IMR-90 (cell line): ENCODE results near the gene ARID3C. TPM values are rescaled to one million over a fixed set of nuclear protein-coding genes. Genes with fewer than 3 reads are reported as not detected.

Experiments used
- ATAC-seq: fragments of 200-7000 bp; cut with Tn5 transposase; 2 replicates; pipeline ENCODE4 v1.9.1; 2020; ENCODE audit warnings: low read depth, mild to moderate bottlenecking, moderate library complexity
- BruUV-seq: library from RNA; stranded (reverse); fragments of 400-500 nt; replicated peaks from 2 replicates; lab custom pipeline; 2021; lab: Mats Ljungman, UMichigan
- CTCF ChIA-PET: fragments of 300-600 bp; formaldehyde crosslinking; extraction: SDS; loops from one replicate; lab custom pipeline; 2021; ENCODE audit warnings: antibody characterized with exemption; lab: Yijun Ruan, JAX
- POLR2A ChIA-PET: fragments of 300-600 bp; sonication (Branson Sonifier 250); formaldehyde crosslinking; loops from one replicate; lab custom pipeline; 2022; ENCODE audit warnings: antibody characterized with exemption; ENCODE audit not compliant: unreplicated experiment; lab: Charles Lee
- DNase-seq: peaks from one replicate; pipeline ENCODE4 v3.0.0; 2013
- H2AFZ ChIP-seq: replicated peaks from 2 replicates; pipeline ENCODE3; 2013; ENCODE audit warnings: low read length, mild to moderate bottlenecking; ENCODE audit not compliant: poor library complexity
- H2AK5ac ChIP-seq: 2 replicates; pipeline ENCODE4 v1.6.1; 2013; ENCODE audit warnings: low read depth, low read length, inconsistent platforms
- H2AK9ac ChIP-seq: replicated peaks from 2 replicates; pipeline ENCODE3; 2013; ENCODE audit warnings: mild to moderate bottlenecking, low read depth, low read length, moderate library complexity; ENCODE audit not compliant: poor library complexity
- H2BK120ac ChIP-seq: 2 replicates; pipeline ENCODE4 v1.6.1; 2013; ENCODE audit warnings: low read depth, low read length, inconsistent platforms
- H2BK15ac ChIP-seq: 3 replicates; pipeline ENCODE4 v1.6.1; 2013; ENCODE audit warnings: low read depth, low read length, inconsistent platforms
- H2BK20ac ChIP-seq: 2 replicates; pipeline ENCODE4 v1.6.1; 2013; ENCODE audit warnings: low read depth, mild to moderate bottlenecking, inconsistent platforms, low read length, moderate library complexity
- H2BK5ac ChIP-seq: 2 replicates; pipeline ENCODE4 v1.6.1; 2013; ENCODE audit warnings: mild to moderate bottlenecking, low read depth, low read length, inconsistent platforms; ENCODE audit not compliant: poor library complexity, severe bottlenecking
- H3K14ac ChIP-seq: replicated peaks from 2 replicates; pipeline ENCODE4 v1.6.1; 2013; ENCODE audit warnings: low read depth, low read length, inconsistent platforms
- H3K18ac ChIP-seq: 2 replicates; pipeline ENCODE4 v1.6.1; 2013; ENCODE audit warnings: low read depth, low read length, control low read depth
- H3K23ac ChIP-seq: 2 replicates; pipeline ENCODE4 v1.6.1; 2013; ENCODE audit warnings: low read depth, low read length, inconsistent platforms
- H3K27ac ChIP-seq: 2 replicates; pipeline ENCODE4 v1.5.1; 2013; ENCODE audit warnings: mild to moderate bottlenecking, control low read depth, low read length; ENCODE audit not compliant: insufficient read depth
- H3K27me3 ChIP-seq: 2 replicates; pipeline ENCODE4 v1.6.1; 2013; ENCODE audit warnings: low read length; ENCODE audit not compliant: control insufficient read depth, insufficient read depth
- H3K36me3 ChIP-seq: 2 replicates; pipeline ENCODE4 v1.6.1; 2013; ENCODE audit warnings: low read length, mixed read lengths; ENCODE audit not compliant: control insufficient read depth, insufficient read depth
- H3K4ac ChIP-seq: 2 replicates; pipeline ENCODE4 v1.6.1; 2013; ENCODE audit warnings: low read depth, low read length, inconsistent platforms
- H3K4me1 ChIP-seq: 2 replicates; pipeline ENCODE4 v1.6.1; 2013; ENCODE audit warnings: low read length, mixed read lengths; ENCODE audit not compliant: control insufficient read depth, insufficient read depth
- H3K4me2 ChIP-seq: 2 replicates; pipeline ENCODE4 v1.6.1; 2013; ENCODE audit warnings: low read depth, mild to moderate bottlenecking, control low read depth, low read length, moderate library complexity
- H3K4me3 ChIP-seq: 2 replicates; pipeline ENCODE4 v1.5.1; 2013; ENCODE audit warnings: low read depth, mild to moderate bottlenecking, control low read depth, low read length, moderate library complexity; ENCODE audit not compliant: insufficient read depth
- H3K56ac ChIP-seq: 2 replicates; pipeline ENCODE4 v1.6.1; 2013; ENCODE audit warnings: low read length, inconsistent platforms; ENCODE audit not compliant: insufficient read depth; ENCODE audit errors: extremely low read depth
- H3K79me1 ChIP-seq, 2 experiments: 2 replicates each; pipeline ENCODE4 v1.6.1; 2013; ENCODE audit warnings: low read length in 2 of 2, inconsistent platforms in 1 of 2, low read depth in 1 of 2
- H3K9ac ChIP-seq: 2 replicates; pipeline ENCODE4 v1.6.1; 2013; ENCODE audit warnings: low read depth, low read length, control low read depth
- H3K9me1 ChIP-seq: 2 replicates; pipeline ENCODE4 v1.6.1; 2013; ENCODE audit warnings: low read length, inconsistent platforms; ENCODE audit not compliant: insufficient read depth
- H3K9me3 ChIP-seq: 2 replicates; pipeline ENCODE4 v1.6.1; 2013; ENCODE audit warnings: low read length; ENCODE audit not compliant: control insufficient read depth, insufficient read depth
- H4K20me1 ChIP-seq: 2 replicates; pipeline ENCODE4 v1.6.1; 2013; ENCODE audit warnings: low read length, inconsistent platforms; ENCODE audit not compliant: insufficient read depth
- H4K5ac ChIP-seq: 2 replicates; pipeline ENCODE4 v1.6.1; 2013; ENCODE audit warnings: mild to moderate bottlenecking, low read depth, low read length, control low read depth
- H4K8ac ChIP-seq, 2 experiments: 2 replicates each; pipeline ENCODE4 v1.6.1; 2013; ENCODE audit warnings: low read depth in 2 of 2, low read length in 2 of 2, control low read depth in 1 of 2, inconsistent platforms in 1 of 2
- H4K91ac ChIP-seq: 2 replicates; pipeline ENCODE4 v1.6.1; 2013; ENCODE audit warnings: low read depth, low read length, inconsistent platforms; ENCODE audit not compliant: insufficient read depth
- CEBPB ChIP-seq: IDR thresholded peaks from 2 replicates; pipeline ENCODE4 v1.6.1; 2012; ENCODE audit warnings: low read depth, low read length, improper control_type of control experiment
- MAFK ChIP-seq: IDR thresholded peaks from 2 replicates; pipeline ENCODE4 v1.6.1; 2012; ENCODE audit warnings: low read depth, low read length, improper control_type of control experiment
- MXI1 ChIP-seq: IDR thresholded peaks from 2 replicates; pipeline ENCODE4 v1.6.1; 2012; ENCODE audit warnings: low read depth, mild to moderate bottlenecking, low read length, moderate library complexity, borderline replicate concordance
- NFE2L2 ChIP-seq: fragments of 150-350 bp; IDR thresholded peaks from 2 replicates; pipeline ENCODE4 v1.6.1; 2016; ENCODE audit warnings: low read depth, mild to moderate bottlenecking, low read length
- POLR2A ChIP-seq: IDR thresholded peaks from 2 replicates; pipeline ENCODE4 v1.6.1; 2012; ENCODE audit warnings: mild to moderate bottlenecking, low read depth, low read length
- RCOR1 ChIP-seq: IDR thresholded peaks from 2 replicates; pipeline ENCODE4 v1.6.1; 2012; ENCODE audit warnings: mild to moderate bottlenecking, low read length, improper control_type of control experiment; ENCODE audit not compliant: insufficient replicate concordance
- SMC3 ChIP-seq: fragments of 150-350 bp; IDR thresholded peaks from 2 replicates; pipeline ENCODE4 v1.6.1; 2016; ENCODE audit warnings: low read depth, mild to moderate bottlenecking, antibody characterized with exemption, low read length, moderate library complexity
- whole genome bisulfite sequencing, 2 experiments: methylation state at CpG; one replicate each; pipeline versions ENCODE4 v1.1.5 to v1.1.7; 2013; ENCODE audit warnings: missing lambda C conversion rate in 2 of 2; ENCODE audit not compliant: insufficient read length in 1 of 2; ENCODE audit errors: extremely low coverage in 2 of 2; 5-methylcytosine and 5-hydroxymethylcytosine counted together
- dilution Hi-C: fragments of 300-500 bp; cut with HindIII; formaldehyde crosslinking; loops from one replicate; pipeline ENCODE4 v1.14.3; 2018; ENCODE audit warnings: low sequenced_read_pairs; ENCODE audit not compliant: unreplicated experiment
- in situ Hi-C: fragments of 300-500 bp; cut with MboI; formaldehyde crosslinking; loops from 3 replicates; pipeline ENCODE4 v1.14.3; 2019; ENCODE audit warnings: low sequenced_read_pairs, inconsistent platforms, mixed read lengths
- intact Hi-C: fragments of 100-400 bp; cut with micrococcal nuclease; formaldehyde crosslinking; loops from 2 replicates; pipeline ENCODE4 v1.10.0; 2022
- polyA plus RNA-seq, 3 experiments: library from polyadenylated mRNA; depleted of rRNA; stranded (reverse); fragments of >200 nt; gene quantifications; 2 replicates each; pipeline ENCODE4 v1.2.3, GENCODE V29; 2012; ENCODE audit warnings: low replicate concordance in 1 of 3
- total RNA-seq: library from RNA; depleted of rRNA; stranded (reverse); fragments of >200 nt; gene quantifications from 2 replicates; pipeline ENCODE4 v1.2.3, GENCODE V29; 2012
- TF ChIP-seq, protein P1 (sequence below): conservative IDR thresholded peaks from 2 replicates; pipeline ENCODE4 v1.5.1; 2012; ENCODE audit warnings: mild to moderate bottlenecking, low read depth, low read length, improper control_type of control experiment

Gene ARID3C
- total and polyA plus RNA-seq, 2 of the 4 experiments (the other 2 are of a cell fraction) = 0.07 TPM; not detected in 1

- Histone ChIP-seq H4K91ac (peak overlapping the region; percentile 53; the same call in 1 of the 2 replicates), H3K9me1 (peaks cover 30% of the 10 kb centered on the region), H3K36me3 (peaks cover 16% of the 10 kb centered on the region), H2AK5ac (peak overlapping the region; percentile 97), H3K4ac (peak overlapping the region; percentile 79), H3K18ac (no peak overlapping the region), H2BK15ac (peak overlapping the region; percentile 12; the same call in 1 of the 3 replicates), H3K14ac (peak overlapping the region; percentile 87), H2BK20ac (no peak overlapping the region; the same call in 1 of the 2 replicates), H3K9ac (peak overlapping the region; percentile 71), H4K8ac (peak overlapping the region; percentile 6 to 77), H4K5ac (peak overlapping the region; percentile 90; the same call in 1 of the 2 replicates), H2BK120ac (peak overlapping the region; percentile 73; the same call in 1 of the 2 replicates), H3K27me3 (no peaks in the 10 kb centered on the region), H3K9me3 (no peaks in the 10 kb centered on the region), H2AK9ac (peak overlapping the region; percentile 56), H3K56ac (peak overlapping the region; percentile 2; the same call in 1 of the 2 replicates), H3K4me3 (peak overlapping the region; percentile 75), H3K23ac (peak overlapping the region; percentile 89), H4K20me1 (no peaks in the 10 kb centered on the region), H3K4me1 (peaks cover 38% of the 10 kb centered on the region), H3K79me1 (peaks cover 11 to 42% of the 10 kb centered on the region in 2 experiments), H2AFZ (peak overlapping the region; percentile 88), H2BK5ac (no peak overlapping the region), H3K4me2 (peak overlapping the region; percentile 96), H3K27ac (no peak overlapping the region; the same call in 1 of the 2 replicates)
- no TSS peak for BruUV-seq
- WGBS, 2 experiments = 38% methylated on average over 2 of the region's 5 CpGs; no CpG with 5 or more reads in 1 of the 2 experiments
- intact Hi-C loops = no loop called here
- CTCF ChIA-PET = interaction anchor here (1.0 to 1.9 kb wide), 2 partner anchors 12 to 50 kb away, joined by 3 to 6 read pairs; no protein-coding TSS in a partner anchor
- POLR2A ChIA-PET = no interaction called here
- ATAC-seq (peak; percentile 3), DNase-seq (no peak)
- in situ Hi-C loops = no loop called here
- dilution Hi-C loops = no loop called here
- TF ChIP-seq SMC3 = no peak
- no peak for TF ChIP-seq RCOR1
- TF ChIP-seq POLR2A = no peak
- no peak for TF ChIP-seq MAFK
- TF ChIP-seq NFE2L2 = no peak
- TF ChIP-seq MXI1 = peak; percentile 86
- TF ChIP-seq CEBPB = no peak
- TF ChIP-seq, protein P1, sequence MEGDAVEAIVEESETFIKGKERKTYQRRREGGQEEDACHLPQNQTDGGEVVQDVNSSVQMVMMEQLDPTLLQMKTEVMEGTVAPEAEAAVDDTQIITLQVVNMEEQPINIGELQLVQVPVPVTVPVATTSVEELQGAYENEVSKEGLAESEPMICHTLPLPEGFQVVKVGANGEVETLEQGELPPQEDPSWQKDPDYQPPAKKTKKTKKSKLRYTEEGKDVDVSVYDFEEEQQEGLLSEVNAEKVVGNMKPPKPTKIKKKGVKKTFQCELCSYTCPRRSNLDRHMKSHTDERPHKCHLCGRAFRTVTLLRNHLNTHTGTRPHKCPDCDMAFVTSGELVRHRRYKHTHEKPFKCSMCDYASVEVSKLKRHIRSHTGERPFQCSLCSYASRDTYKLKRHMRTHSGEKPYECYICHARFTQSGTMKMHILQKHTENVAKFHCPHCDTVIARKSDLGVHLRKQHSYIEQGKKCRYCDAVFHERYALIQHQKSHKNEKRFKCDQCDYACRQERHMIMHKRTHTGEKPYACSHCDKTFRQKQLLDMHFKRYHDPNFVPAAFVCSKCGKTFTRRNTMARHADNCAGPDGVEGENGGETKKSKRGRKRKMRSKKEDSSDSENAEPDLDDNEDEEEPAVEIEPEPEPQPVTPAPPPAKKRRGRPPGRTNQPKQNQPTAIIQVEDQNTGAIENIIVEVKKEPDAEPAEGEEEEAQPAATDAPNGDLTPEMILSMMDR = no peak
These were observed 23.7 kb upstream of the ARID3C start for GRCh38 chr9:34652602-34653000.
